ENCODE measurements around the gene ZNF618. TPM values are rescaled to one million over a fixed set of nuclear protein-coding genes. Genes with fewer than 3 reads are reported as not detected.

ZNF618 gene
- total RNA-seq, 2 donors from 2014 or later = 4.6 to 11.3 TPM

- intact Hi-C loops (cut with DNase I) = no loop called here
- no peaks in the 10 kb centered on the region for H3K4me1 ChIP-seq (replicated peaks)
- WGBS = 79% methylated on average over 4 of the region's 4 CpGs
- H3K27ac ChIP-seq = no peak overlapping the region
- TF ChIP-seq POLR2A (IDR thresholded peaks at IDR 0.05) = no peak
- no peak for TF ChIP-seq POLR2AphosphoS5 (IDR thresholded peaks at IDR 0.05)
- no peak for TF ChIP-seq CTCF (IDR thresholded peaks at IDR 0.05)
- H3K36me3 ChIP-seq = no peaks in the 10 kb centered on the region
- H3K9me3 ChIP-seq = no peaks in the 10 kb centered on the region
- DNase-seq (ENCODE audit: low spot score) = no peak
- no peaks in the 10 kb centered on the region for H3K27me3 ChIP-seq (replicated peaks; ENCODE audit: insufficient read depth)
- no peak overlapping the region for H3K4me3 ChIP-seq
Observed at GRCh38 chr9:113857875-113858274, 18.2 kb upstream of the ZNF618 start.

- Histone ChIP-seq H3K27ac (no peak overlapping the region), H3K36me3 (no peaks in the 10 kb centered on the region), H3K27me3 (replicated peaks; ENCODE audit: insufficient read depth) (no peaks in the 10 kb centered on the region), H3K4me1 (replicated peaks) (no peaks in the 10 kb centered on the region), H3K4me3 (no peak overlapping the region), H3K9me3 (no peaks in the 10 kb centered on the region)
- intact Hi-C loops (cut with DNase I) = no loop called here
- no peak for TF ChIP-seq POLR2AphosphoS5 (IDR thresholded peaks at IDR 0.05)
- no peak for TF ChIP-seq POLR2A (IDR thresholded peaks at IDR 0.05)
- TF ChIP-seq CTCF (IDR thresholded peaks at IDR 0.05) = no peak
- DNase-seq (ENCODE audit: low spot score) = no peak
- 89% methylated on average over 1 of the region's 1 CpG for whole genome bisulfite sequencing
Observed at GRCh38 chr9:113858282-113858681, 17.8 kb upstream of the ZNF618 start.

- no peak overlapping the region for H3K27ac ChIP-seq
- no peaks in the 10 kb centered on the region for H3K27me3 ChIP-seq (replicated peaks; ENCODE audit: insufficient read depth)
- no peak overlapping the region for H3K4me3 ChIP-seq
- TF ChIP-seq CTCF (IDR thresholded peaks at IDR 0.05) (no peak), POLR2AphosphoS5 (IDR thresholded peaks at IDR 0.05) (peak; percentile 80), POLR2A (IDR thresholded peaks at IDR 0.05) (no peak)
- 70% methylated on average over 2 of the region's 2 CpGs for WGBS
- no peaks in the 10 kb centered on the region for H3K36me3 ChIP-seq
- no peak for DNase-seq (ENCODE audit: low spot score)
- H3K4me1 ChIP-seq (replicated peaks) = no peaks in the 10 kb centered on the region
- H3K9me3 ChIP-seq = no peaks in the 10 kb centered on the region
- intact Hi-C loops (cut with DNase I) = no loop called here
Observed at GRCh38 chr9:113863345-113863744, 12.8 kb upstream of the ZNF618 start.

GRCh38 chr9:113868501-113868900 lies 7.6 kb upstream of the ZNF618 start:
- H3K9me3 ChIP-seq = no peaks in the 10 kb centered on the region
- H3K27ac ChIP-seq = no peak overlapping the region
- H3K36me3 ChIP-seq = no peaks in the 10 kb centered on the region
- no peak overlapping the region for H3K4me3 ChIP-seq
- H3K4me1 ChIP-seq (replicated peaks) = no peaks in the 10 kb centered on the region
- intact Hi-C loops (cut with DNase I) = no loop called here
- H3K27me3 ChIP-seq (replicated peaks; ENCODE audit: insufficient read depth) = no peaks in the 10 kb centered on the region
- TF ChIP-seq POLR2A (IDR thresholded peaks at IDR 0.05) (no peak), POLR2AphosphoS5 (IDR thresholded peaks at IDR 0.05) (no peak), CTCF (IDR thresholded peaks at IDR 0.05) (no peak)
- WGBS = 65% methylated on average over 3 of the region's 3 CpGs
- DNase-seq (ENCODE audit: low spot score) = no peak

GRCh38 chr9:113872485-113873143 lies 3.5 kb upstream of the ZNF618 start:
- H3K36me3 ChIP-seq = no peaks in the 10 kb centered on the region
- H3K4me3 ChIP-seq = no peak overlapping the region
- WGBS = 55% methylated on average over 10 of the region's 10 CpGs
- TF ChIP-seq CTCF (IDR thresholded peaks at IDR 0.05) = no peak
- TF ChIP-seq POLR2AphosphoS5 (IDR thresholded peaks at IDR 0.05) = no peak
- no peak for TF ChIP-seq POLR2A (IDR thresholded peaks at IDR 0.05)
- intact Hi-C loops (cut with DNase I) = loop anchor here (10.0 kb wide), 1 partner anchor 82 kb away; no protein-coding TSS in a partner anchor
- H3K4me1 ChIP-seq (replicated peaks) = no peaks in the 10 kb centered on the region
- no peaks in the 10 kb centered on the region for H3K9me3 ChIP-seq
- H3K27me3 ChIP-seq (replicated peaks; ENCODE audit: insufficient read depth) = no peaks in the 10 kb centered on the region
- DNase-seq (ENCODE audit: low spot score) = no peak
- no peak overlapping the region for H3K27ac ChIP-seq

All from prostate gland (tissue), 2 donors.